K562 (cell line): Measurements from ENCODE around the gene BBC3. TPM values are rescaled to one million over a fixed set of nuclear protein-coding genes. Genes with fewer than 3 reads are reported as not detected.

Experiments used
- ATAC-seq: fragments of 200-7000 bp; cut with Tn5 transposase; 3 replicates; pipeline ENCODE4 v1.9.1; 2020; ENCODE audit warnings: moderate library complexity
- BruUV-seq: library from RNA; stranded (reverse); fragments of 400-500 nt; replicated peaks from 2 replicates; lab custom pipeline; 2021; lab: Mats Ljungman, UMichigan
- CTCF ChIA-PET: fragments of 300-600 bp; formaldehyde crosslinking; extraction: SDS; loops from one replicate; lab custom pipeline; 2021; ENCODE audit warnings: low intra/inter-chr PET ratio; lab: Yijun Ruan, JAX
- POLR2A ChIA-PET: fragments of 300-600, 350-650 bp; sonication (Branson Sonifier 250); formaldehyde crosslinking; extraction: SDS; loops from one replicate; lab custom pipeline; 2021; ENCODE audit warnings: antibody characterized with exemption, inconsistent platforms; lab: Yijun Ruan, JAX
- DNase-seq, 4 experiments: peaks; one replicate each; pipeline versions ENCODE4 v3.0.0 to v3.0.0-alpha.2; 2011 to 2018; ENCODE audit warnings: low spot score in 3 of 4, mixed read lengths in 3 of 4; ENCODE audit errors: extremely low read depth in 1 of 4
- FAIRE-seq: peaks from 2 replicates; lab custom pipeline; 2011; peaks lifted over from hg19 to GRCh38; lab: Jason Lieb, UNC
- H2AFZ ChIP-seq: 2 replicates; pipeline ENCODE4 v1.6.0; 2011; ENCODE audit warnings: low read depth, low read length, control low read depth, inconsistent platforms
- H3K27ac ChIP-seq: fragments of 200-600 bp; 3 replicates; pipeline ENCODE4 v1.8.0; 2011; ENCODE audit warnings: low read depth, mild to moderate bottlenecking, control low read depth, inconsistent platforms, low read length, moderate library complexity, mixed read lengths; ENCODE audit errors: extremely low read depth
- H3K27me3 ChIP-seq, 2 experiments: fragments of 300-600 bp in 1 of 2; 2 replicates in 1 of 2; 3 replicates in 1 of 2; pipeline versions ENCODE4 v1.6.0 to v1.8.0; 2011; ENCODE audit warnings: inconsistent platforms in 2 of 2, low read length in 2 of 2, mild to moderate bottlenecking in 1 of 2, mixed read lengths in 1 of 2, moderate library complexity in 1 of 2; ENCODE audit not compliant: control insufficient read depth in 2 of 2, insufficient read depth in 2 of 2
- H3K36me3 ChIP-seq: fragments of 300-600 bp; 3 replicates; pipeline ENCODE4 v1.8.0; 2011; ENCODE audit warnings: mild to moderate bottlenecking, low read length, inconsistent platforms; ENCODE audit not compliant: control insufficient read depth, insufficient read depth
- H3K4me1 ChIP-seq, 2 experiments: fragments of 200-600 bp in 1 of 2; replicated peaks in 1 of 2; 2 replicates in 1 of 2; 3 replicates in 1 of 2; pipeline versions ENCODE4 v1.5.1 to v1.8.0; 2011; ENCODE audit warnings: inconsistent platforms in 2 of 2, low read length in 2 of 2, mild to moderate bottlenecking in 1 of 2, mixed read lengths in 1 of 2, moderate library complexity in 1 of 2; ENCODE audit not compliant: control insufficient read depth in 2 of 2, insufficient read depth in 2 of 2
- H3K4me2 ChIP-seq: 2 replicates; pipeline ENCODE4 v1.6.1; 2011; ENCODE audit warnings: low read length, control low read depth, inconsistent platforms, mixed read lengths; ENCODE audit not compliant: insufficient read depth
- H3K4me3 ChIP-seq: fragments of 200-600 bp; sonication (generic), shearing (Covaris generic); 2 replicates; pipeline ENCODE4 v1.5.1; 2016; ENCODE audit warnings: control low read depth, inconsistent platforms
- H3K79me2 ChIP-seq: fragments of 200-600 bp; 3 replicates; pipeline ENCODE4 v1.8.0; 2011; ENCODE audit warnings: low read length, inconsistent platforms; ENCODE audit not compliant: control insufficient read depth, insufficient read depth
- H3K9ac ChIP-seq, 2 experiments: 2 replicates each; pipeline versions ENCODE4 v1.6.0 to v1.6.1; 2011; ENCODE audit warnings: low read depth in 2 of 2, low read length in 2 of 2, control low read depth in 1 of 2, inconsistent platforms in 1 of 2, mild to moderate bottlenecking in 1 of 2, mixed read lengths in 1 of 2; ENCODE audit not compliant: insufficient read depth in 1 of 2
- H3K9me1 ChIP-seq: one replicate; pipeline ENCODE4 v1.6.0; 2011; ENCODE audit warnings: inconsistent platforms, mild to moderate bottlenecking, low read length, moderate library complexity; ENCODE audit not compliant: control insufficient read depth, insufficient read depth
- H3K9me3 ChIP-seq: replicated peaks from 2 replicates; pipeline ENCODE4 v1.5.1; 2011; ENCODE audit warnings: low read depth, low read length, inconsistent platforms; ENCODE audit not compliant: control insufficient read depth, insufficient read depth
- H4K20me1 ChIP-seq: replicated peaks from 2 replicates; pipeline ENCODE4 v1.6.1; 2011; ENCODE audit warnings: low read length, inconsistent platforms, mixed read lengths; ENCODE audit not compliant: control insufficient read depth, insufficient read depth
- BRF2 ChIP-seq: IDR thresholded peaks from 3 replicates; pipeline ENCODE4 v1.6.1; 2011; ENCODE audit warnings: borderline replicate concordance, mild to moderate bottlenecking; ENCODE audit not compliant: insufficient read length, insufficient read depth
- CREB5 ChIP-seq: fragments of 250-450 bp; sonication (Bioruptor Pico); IDR thresholded peaks from 2 replicates; pipeline ENCODE4 v1.5.0; 2020; ENCODE audit warnings: mild to moderate bottlenecking
- ELF4 ChIP-seq: fragments of 450-650 bp; formaldehyde crosslinking; IDR thresholded peaks from 2 replicates; pipeline ENCODE4 v1.4.0; 2022; ENCODE audit warnings: missing genetic modification characterization
- HBP1 ChIP-seq: fragments of 450-650 bp; formaldehyde crosslinking; IDR thresholded peaks from 2 replicates; pipeline ENCODE4 v1.4.0; 2022; ENCODE audit warnings: missing genetic modification characterization
- MCM7 ChIP-seq, 2 experiments: fragments of 450-650 bp; IDR thresholded peaks; 2 replicates each; pipeline ENCODE4 v1.6.1; 2016 to 2018
- POLR2G ChIP-seq: fragments of 200-400 bp; formaldehyde crosslinking; IDR thresholded peaks from 2 replicates; pipeline ENCODE4 v1.6.1; 2017; ENCODE audit warnings: low read depth, mild to moderate bottlenecking, antibody characterized with exemption, low read length, moderate library complexity
- PTRF ChIP-seq: fragments of 450-650 bp; IDR thresholded peaks from 2 replicates; pipeline ENCODE4 v1.6.1; 2016; ENCODE audit warnings: mild to moderate bottlenecking, missing genetic modification characterization, missing compliant biosample characterization
- RBFOX2 ChIP-seq: fragments of 200-400 bp; formaldehyde crosslinking; IDR thresholded peaks from 2 replicates; pipeline ENCODE4 v1.6.1; 2017; ENCODE audit warnings: low read depth, mild to moderate bottlenecking, low read length, moderate library complexity
- RBM14 ChIP-seq: fragments of 200-400 bp; formaldehyde crosslinking; IDR thresholded peaks from 2 replicates; pipeline ENCODE4 v1.6.1; 2018; ENCODE audit warnings: low read depth, mild to moderate bottlenecking, low read length, moderate library complexity, borderline replicate concordance; ENCODE audit not compliant: insufficient read depth
- RERE ChIP-seq: sonication (generic); formaldehyde crosslinking; IDR thresholded peaks from 2 replicates; pipeline ENCODE4 v1.8.0; 2023; ENCODE audit warnings: missing genetic modification reagents, mild to moderate bottlenecking, borderline replicate concordance
- WGBS: fragments of 100-300 bp; shearing (Covaris generic); methylation state at CpG from one replicate; pipeline ENCODE4 v1.1.6; 2016; ENCODE audit warnings: low coverage, mixed read lengths; ENCODE audit not compliant: insufficient coverage; ENCODE audit errors: missing lambda C conversion rate; 5-methylcytosine and 5-hydroxymethylcytosine counted together
- in situ Hi-C: fragments of 300-500 bp; cut with MboI; formaldehyde crosslinking; loops from 4 replicates; pipeline ENCODE4 v1.15.0; 2018; ENCODE audit warnings: inconsistent platforms, mixed read lengths
- intact Hi-C: fragments of 100-400 bp; cut with micrococcal nuclease; formaldehyde crosslinking; loops from 2 replicates; pipeline ENCODE4 v1.14.2; 2022
- polyA plus RNA-seq, 8 experiments: library from polyadenylated mRNA; depleted of rRNA in 4 of 8; stranded (reverse) in 5 of 8; unstranded in 3 of 8; fragments of >200 nt; fragmentation: Nextera tagmentation in 2 of 8; fragmentation: Illumina TruSeq in 1 of 8; extraction: Ambion mirVana in 2 of 8; extraction: Trizol in 1 of 8; gene quantifications; 2 replicates each; pipeline versions ENCODE4 v1.2.1 to v1.2.3, GENCODE V29; 2011 to 2014; ENCODE audit warnings: inconsistent platforms in 1 of 8, missing spikeins in 1 of 8
- total RNA-seq, 7 experiments: library from RNA; depleted of rRNA in 6 of 7; stranded (reverse); fragments of >200 nt in 6 of 7; fragmentation: Illumina TruSeq in 2 of 7; extraction: Trizol in 2 of 7; gene quantifications; 2 replicates each; pipeline versions ENCODE4 v1.2.1 to v1.2.3, GENCODE V29; 2011 to 2021; ENCODE audit warnings: low replicate concordance in 1 of 7

BBC3 gene
- total and polyA plus RNA-seq, 9 of the 15 experiments (the other 6 are each of a cell fraction or from before 2014, with no cell fraction given): 0.15 to 30.7 (median 4.8) TPM

DNA sequence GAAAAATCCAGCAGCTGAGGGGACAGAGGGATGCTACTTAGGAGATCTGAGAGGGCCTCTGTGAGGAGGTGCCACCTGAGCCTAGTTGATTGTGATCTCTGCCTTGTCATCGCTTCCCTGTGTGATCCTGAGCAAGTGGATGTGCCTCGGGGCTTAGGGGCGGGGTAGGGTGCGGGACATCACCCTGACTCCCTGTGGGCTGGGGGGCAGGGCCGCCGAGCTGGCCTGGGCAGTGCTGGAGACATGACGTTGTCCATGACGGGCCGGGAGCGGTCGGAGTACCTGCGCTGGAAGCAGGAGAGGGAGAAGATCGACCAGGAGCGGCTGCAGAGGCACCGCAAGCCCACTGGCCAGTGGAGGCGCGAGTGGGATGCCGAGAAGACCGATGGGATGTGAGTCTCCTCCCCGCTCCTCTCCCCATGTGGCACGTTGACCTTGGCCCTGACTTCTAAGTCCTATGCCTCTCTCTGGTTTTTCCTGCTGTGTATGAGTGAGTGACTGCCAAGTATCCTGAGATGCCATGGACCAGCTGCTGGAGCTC lies 35.5 kb upstream of the BBC3 start (continued):
- TF ChIP-seq CREB5 (CRISPR knock-in tag) (no peak), POLR2G (peak; percentile 61), ELF4 (CRISPR knock-in tag) (no peak), PTRF (tag) (no peak), RBM14 (no peak)

DNA sequence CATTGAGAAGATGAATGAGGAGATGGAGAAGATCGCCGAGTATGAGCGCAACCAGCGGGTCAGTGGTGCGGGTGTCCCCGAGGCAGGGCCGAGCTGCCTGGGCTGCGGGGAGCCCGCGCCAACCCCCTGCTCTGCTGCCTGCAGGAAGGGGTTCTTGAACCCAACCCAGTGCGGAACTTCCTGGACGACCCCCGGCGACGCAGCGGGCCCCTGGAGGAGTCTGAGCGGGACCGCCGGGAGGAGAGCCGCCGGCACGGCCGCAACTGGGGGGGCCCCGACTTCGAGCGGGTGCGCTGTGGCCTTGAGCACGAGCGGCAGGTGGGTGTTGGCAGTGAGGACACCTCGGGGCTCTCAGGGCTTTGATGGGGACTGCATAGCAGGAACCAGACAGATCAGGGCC lies 33.6 kb upstream of the BBC3 start:
- BruUV-seq: no TSS peak
- intact Hi-C loops: no loop called here
- H3K9me1 ChIP-seq: no peaks in the 10 kb centered on the region
- FAIRE-seq (no peak), ATAC-seq (no peak), DNase-seq (no peak)
- H3K27ac ChIP-seq: no peak overlapping the region
- H3K27me3 ChIP-seq: no peaks in the 10 kb centered on the region
- H3K4me1 ChIP-seq: peaks cover 0 to 19% of the 10 kb centered on the region in 2 experiments; a peak in 2 of 5 replicates
- in situ Hi-C loops: no loop called here
- H3K4me3 ChIP-seq: no peak overlapping the region
- H3K79me2 ChIP-seq: peaks cover 7% of the 10 kb centered on the region; the same call in 2 of the 3 replicates
- H3K36me3 ChIP-seq: peaks cover 71% of the 10 kb centered on the region; the same call in 2 of the 3 replicates
- ChIA-PET POLR2A (interaction anchor here (0.6 kb wide), 1 partner anchor 86 kb away, joined by 3 read pairs; no protein-coding TSS in a partner anchor), CTCF (no interaction called here)
- WGBS: 95% methylated on average over 24 of the region's 30 CpGs
- peak overlapping the region in 1 of 2 experiments; percentile 36; a peak in 2 of 4 replicates for H3K9ac ChIP-seq
- H3K4me2 ChIP-seq: no peak overlapping the region
- no peak overlapping the region for H2AFZ ChIP-seq
- no peaks in the 10 kb centered on the region; the same call in 1 of the 2 replicates for H3K9me3 ChIP-seq
- H4K20me1 ChIP-seq: no peaks in the 10 kb centered on the region
- TF ChIP-seq BRF2: no peak
- TF ChIP-seq MCM7 (IDR thresholded peaks at IDR 0.05): no peak
- TF ChIP-seq RERE (CRISPR knock-in tag): no peak
- TF ChIP-seq POLR2G: peak; percentile 59; the same call in 1 of the 2 replicates
- TF ChIP-seq RBFOX2: peak; percentile 63
- TF ChIP-seq HBP1 (CRISPR knock-in tag): no peak
